ENCODE measurements around the gene OPA3.

Gene OPA3

GRCh38 chr19:45505151-45505995 lies 79.2 kb downstream of the OPA3 start:
- DNase-seq (ENCODE audit: low spot score): no peak

DNA sequence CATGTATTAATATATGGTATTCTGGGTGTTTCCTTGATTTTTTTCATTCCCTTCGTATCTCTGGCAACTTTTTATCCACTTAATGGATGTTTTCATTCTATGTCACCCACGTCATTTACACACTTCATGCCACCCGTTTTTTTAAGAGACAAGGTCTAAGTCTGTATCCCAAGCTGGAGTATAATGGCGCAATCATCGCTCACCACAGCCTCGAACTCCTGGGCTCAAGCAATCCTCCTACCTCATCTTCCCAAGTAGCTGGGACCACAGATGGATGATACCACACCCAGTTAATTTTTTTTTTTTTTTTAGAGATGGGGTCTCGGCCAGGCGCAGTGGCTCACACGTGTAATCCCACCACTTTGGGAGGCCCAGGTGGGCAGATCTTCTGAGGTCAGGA lies 80.7 kb downstream of the OPA3 start:
- no peak for DNase-seq (ENCODE audit: low spot score)

DNA sequence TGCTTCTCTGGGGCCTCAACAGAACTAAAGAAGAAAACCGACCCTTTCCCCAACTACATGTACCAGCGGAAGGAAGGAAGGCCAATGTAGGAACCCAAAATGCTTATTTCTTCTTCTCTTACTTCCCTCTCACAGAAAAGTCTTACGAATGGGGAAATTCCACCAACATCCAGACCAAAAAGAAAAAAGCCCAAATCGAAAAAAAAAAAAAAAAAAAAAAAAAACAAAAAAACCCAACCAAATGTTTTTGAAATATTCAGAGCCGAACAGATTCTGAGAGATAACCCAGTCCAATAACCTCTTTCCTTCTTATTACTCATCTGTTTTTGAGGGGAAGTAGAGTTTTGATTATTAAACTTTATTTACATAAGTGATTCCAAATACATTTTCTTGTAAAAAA lies 82.5 kb downstream of the OPA3 start:
- DNase-seq (ENCODE audit: low spot score): no peak

DNA sequence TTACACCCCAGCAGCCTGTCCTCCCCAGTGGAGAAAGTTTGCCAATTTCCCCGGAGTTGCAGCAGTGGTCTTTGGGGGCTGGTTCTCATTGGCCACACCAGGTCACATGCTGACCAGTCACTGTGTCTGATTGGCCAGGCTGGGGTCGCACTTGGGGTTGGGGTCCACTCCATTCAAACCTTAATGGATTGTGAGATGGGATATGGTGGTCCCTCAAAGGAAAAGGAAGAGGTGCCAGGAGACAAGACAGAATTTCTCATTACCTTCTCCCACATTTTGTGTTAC lies 82.9 kb downstream of the OPA3 start:
- DNase-seq (ENCODE audit: low spot score): no peak

DNA sequence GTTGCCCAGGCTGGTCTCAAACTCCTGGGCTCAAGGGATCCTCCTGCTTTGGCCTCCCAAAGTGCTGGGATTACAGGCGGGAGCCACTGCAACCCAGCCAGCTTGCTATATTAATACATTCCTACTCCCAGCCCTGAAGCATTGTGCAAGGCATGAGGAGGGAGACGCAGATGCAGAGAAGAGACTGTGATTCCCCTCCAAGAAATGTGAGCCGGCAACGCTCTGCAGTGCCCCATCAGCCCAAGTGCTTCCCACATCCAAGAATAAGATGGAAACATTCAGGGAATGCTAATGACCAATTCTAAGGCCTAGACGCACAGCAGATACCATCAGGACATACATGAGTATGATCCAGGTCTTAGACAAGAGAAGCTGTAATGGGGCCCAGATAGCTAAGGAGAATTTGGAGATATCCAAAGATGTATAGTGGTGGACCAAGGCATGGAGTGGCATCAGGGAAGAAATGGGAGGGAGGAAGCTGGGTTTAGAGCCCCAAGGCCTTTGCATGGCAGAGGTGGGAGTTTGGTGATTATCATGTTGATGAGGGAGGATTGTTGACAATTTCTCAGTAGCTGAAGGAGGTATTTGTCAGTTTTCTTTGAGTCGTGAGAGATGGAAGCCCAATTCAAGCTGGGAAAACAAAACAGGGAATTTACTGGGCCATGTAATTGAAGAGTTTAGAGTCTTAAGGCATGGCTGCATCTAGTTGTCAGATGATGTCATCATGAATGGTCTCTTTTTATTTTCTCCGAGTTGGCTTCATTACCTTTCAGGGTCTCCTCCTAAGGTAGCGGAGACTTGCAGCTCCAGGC lies 83.5 kb downstream of the OPA3 start:
- no peak for DNase-seq (ENCODE audit: low spot score)

- peak; percentile 88 for DNase-seq (ENCODE audit: low spot score)
Observed at GRCh38 chr19:45499196-45500180, 85.1 kb downstream of the OPA3 start.

- peak; percentile 60 for DNase-seq (ENCODE audit: low spot score)
Observed at GRCh38 chr19:45498411-45499195, 86.0 kb downstream of the OPA3 start, which contains the start of gene PPM1N. Gene PPM1N (plus strand): TSS chr19:45498443. CDS start chr19:45498473, 30 bp downstream.

- peak; percentile 53 for DNase-seq (ENCODE audit: low spot score)
Observed at GRCh38 chr19:45497791-45498190, 86.8 kb downstream of the OPA3 start.

GRCh38 chr19:45496349-45496953 lies 88.2 kb downstream of the OPA3 start:
- peak; percentile 50 for DNase-seq (ENCODE audit: low spot score)

DNA sequence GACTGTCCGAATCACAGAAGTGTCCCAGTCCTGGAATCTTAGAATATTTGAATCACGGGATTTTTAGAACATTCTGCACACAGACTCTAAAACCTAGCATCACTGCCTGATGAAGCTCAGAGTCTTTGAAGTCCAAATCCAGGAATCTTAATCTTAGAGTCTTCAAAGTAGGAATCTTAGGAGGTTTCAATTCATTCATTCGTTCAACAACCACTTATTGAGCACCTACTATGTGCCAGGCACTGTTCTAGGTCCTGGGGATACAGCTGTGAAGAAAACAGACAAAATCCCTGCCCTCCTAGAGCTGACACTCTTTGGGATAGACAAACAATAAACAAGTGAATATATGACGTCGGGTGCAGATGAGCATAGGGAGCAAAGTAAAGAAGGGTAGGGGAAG lies 89.4 kb downstream of the OPA3 start:
- no peak for DNase-seq (ENCODE audit: low spot score)

GRCh38 chr19:45494261-45494916 lies 90.2 kb downstream of the OPA3 start:
- no peak for DNase-seq (ENCODE audit: low spot score)

- no peak for DNase-seq (ENCODE audit: low spot score)
Observed at GRCh38 chr19:45492627-45493470, 91.8 kb downstream of the OPA3 start.

GRCh38 chr19:45492137-45492626 lies 92.4 kb downstream of the OPA3 start:
- no peak for DNase-seq (ENCODE audit: low spot score)

DNA sequence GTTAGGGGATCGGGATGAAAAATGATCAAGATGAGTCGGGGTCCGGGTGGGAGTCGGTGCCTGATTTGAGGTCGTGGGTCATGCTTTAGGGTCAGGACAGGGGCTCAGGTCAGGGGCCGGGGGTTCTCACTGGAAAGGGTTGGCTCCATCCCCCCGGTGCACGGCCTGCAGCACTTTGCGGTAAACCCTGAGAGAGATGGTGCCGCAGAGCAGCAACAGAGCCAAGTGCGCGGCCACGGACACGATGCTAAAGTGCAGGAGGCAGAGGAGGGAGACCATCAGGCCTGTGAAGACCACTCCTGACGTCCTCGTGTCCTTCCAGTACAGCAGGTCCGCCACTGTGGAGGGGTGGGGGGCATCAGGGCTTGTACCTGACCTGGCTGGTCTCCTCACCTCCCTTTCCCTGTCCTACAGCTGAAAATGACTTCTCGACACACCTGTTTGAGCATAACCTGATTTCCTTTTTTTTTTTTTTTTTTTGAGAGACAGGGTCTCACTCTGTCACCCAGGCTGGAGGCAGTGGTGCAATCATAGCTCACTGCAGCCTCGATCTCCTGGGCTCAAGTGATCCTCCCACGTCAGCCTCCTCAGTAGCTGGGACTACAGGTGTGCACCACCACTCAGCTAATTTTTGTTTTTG lies 95.3 kb downstream of the OPA3 start:
- no peak for DNase-seq (ENCODE audit: low spot score)

- DNase-seq (ENCODE audit: low spot score): no peak
Observed at GRCh38 chr19:45488708-45489107, 95.9 kb downstream of the OPA3 start.

DNA sequence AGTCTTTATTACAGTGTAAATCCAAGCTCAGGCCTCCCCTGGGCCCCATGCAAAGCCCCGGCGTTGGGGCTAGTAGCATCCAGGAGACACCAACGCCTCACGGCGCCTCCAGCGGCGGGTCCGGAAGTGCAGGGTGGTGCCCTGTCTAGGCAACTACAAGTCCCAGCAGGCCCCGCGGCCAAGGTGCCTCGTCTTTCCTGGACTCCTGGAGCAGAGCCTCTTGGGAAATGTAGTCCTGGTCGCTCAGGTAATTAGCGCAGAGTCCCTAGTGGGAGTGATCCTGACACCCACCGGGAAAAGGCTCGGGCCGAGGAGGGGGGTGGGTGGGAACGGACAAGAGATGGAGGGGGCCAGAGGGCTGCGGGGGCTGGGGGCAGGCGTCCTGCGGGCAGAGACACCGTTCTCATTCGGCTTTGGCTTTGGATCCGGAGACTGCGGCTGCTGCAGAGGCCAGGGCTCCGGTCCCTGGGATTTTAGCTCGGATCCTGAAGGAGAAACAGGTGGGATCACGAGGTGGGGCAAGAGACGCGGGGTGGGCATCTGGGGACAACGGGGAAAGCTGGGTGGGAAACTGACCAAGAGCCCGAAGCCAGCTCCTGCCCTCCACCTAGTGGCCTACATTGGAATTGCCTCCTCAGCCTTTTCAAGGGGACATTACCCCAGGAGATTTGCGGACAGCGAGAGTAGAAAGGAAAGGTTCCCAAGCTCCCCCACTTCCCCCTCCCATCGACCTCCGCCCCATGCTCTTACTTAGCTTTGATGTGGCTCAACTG lies 99.1 kb downstream of the OPA3 start:
- peak; percentile 95 for DNase-seq (ENCODE audit: low spot score)

DNA sequence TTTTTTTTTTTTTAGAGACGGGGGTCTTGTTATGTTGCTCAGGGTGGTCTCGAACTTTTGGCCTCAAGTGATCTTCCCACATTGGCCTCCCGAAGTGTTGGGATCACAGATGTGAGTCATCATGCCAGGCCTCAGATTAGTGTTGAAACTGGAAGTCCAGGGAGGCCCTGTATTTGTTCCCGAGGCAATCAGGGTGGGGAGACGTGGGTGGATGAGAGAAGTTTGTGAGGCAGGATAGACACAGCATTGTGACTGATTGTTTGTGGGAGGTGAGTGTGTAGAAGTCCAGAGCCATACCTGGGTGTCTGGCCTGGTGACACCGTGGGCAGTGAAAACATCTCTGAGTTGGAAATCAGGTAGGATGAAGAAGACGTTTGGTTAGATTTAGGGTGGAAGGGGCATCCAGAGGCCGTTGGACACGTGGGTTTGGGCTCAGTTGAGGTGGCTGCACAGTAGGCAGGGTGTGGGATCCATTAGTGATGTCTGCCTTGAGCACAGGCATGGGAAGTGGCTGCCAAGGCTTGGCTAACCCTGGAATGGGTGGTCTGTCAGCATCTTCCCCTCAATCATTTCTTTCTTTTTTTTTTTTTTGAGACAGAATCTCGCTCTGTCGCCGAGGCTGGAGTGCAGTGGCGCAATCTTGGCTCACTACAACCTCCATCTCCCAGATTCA lies 100.2 kb downstream of the OPA3 start:
- DNase-seq (ENCODE audit: low spot score): no peak
